ENCODE data around the gene STAMBP. TPM values are rescaled to one million over a fixed set of nuclear protein-coding genes. Genes with fewer than 3 reads are reported as not detected.

Gene STAMBP
- total RNA-seq, 2 experiments from 2014 or later: 38.9 to 42.1 TPM

GRCh38 chr2:73920577-73921545 is 92.1 kb downstream of the STAMBP start:
- no peaks in the 10 kb centered on the region for H3K36me3 Mint-ChIP-seq

DNA sequence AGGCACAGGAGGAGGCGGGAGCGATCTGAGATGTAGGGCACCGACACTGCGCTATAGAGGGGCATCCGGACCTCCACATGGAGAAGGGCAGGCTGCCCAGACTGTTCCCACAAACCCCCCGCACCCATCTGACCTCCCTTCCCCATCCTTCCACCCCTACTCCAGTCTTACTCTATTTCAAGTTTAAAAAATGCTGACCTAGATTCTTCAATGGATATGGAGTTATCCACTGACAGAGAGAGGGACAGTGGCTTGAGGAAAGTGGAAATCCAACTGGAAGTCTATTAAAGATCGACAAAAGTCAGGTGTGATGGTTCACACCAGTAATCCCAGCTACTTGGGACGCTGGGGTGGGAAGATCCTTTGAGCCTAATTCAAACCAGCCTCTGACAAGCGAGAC is 92.8 kb downstream of the STAMBP start:
- Mint-ChIP-seq H3K27me3 (no peaks in the 10 kb centered on the region), H3K27ac (no peak overlapping the region), H3K4me3 (no peak overlapping the region), H3K9me3 (no peaks in the 10 kb centered on the region), H3K4me1 (peaks cover 23% of the 10 kb centered on the region), H3K36me3 (no peaks in the 10 kb centered on the region)
- POLR2A ChIA-PET: no interaction called here
- no peak for ATAC-seq (ENCODE audit: low read depth)
- no peak for DNase-seq

More at GRCh38 chr2:73920577-73921545, 92.1 kb downstream of the STAMBP start:
- DNase-seq: peak; percentile 53
- Mint-ChIP-seq H3K27ac (no peak overlapping the region), H3K4me3 (no peak overlapping the region), H3K4me1 (peaks cover 20% of the 10 kb centered on the region), H3K27me3 (no peaks in the 10 kb centered on the region), H3K9me3 (no peaks in the 10 kb centered on the region)
- peak; percentile 43 for ATAC-seq (ENCODE audit: low read depth)
- POLR2A ChIA-PET: interaction anchor here (0.9 kb wide), 1 partner anchor 15 kb away, joined by 3 read pairs; no protein-coding TSS in a partner anchor

DNA sequence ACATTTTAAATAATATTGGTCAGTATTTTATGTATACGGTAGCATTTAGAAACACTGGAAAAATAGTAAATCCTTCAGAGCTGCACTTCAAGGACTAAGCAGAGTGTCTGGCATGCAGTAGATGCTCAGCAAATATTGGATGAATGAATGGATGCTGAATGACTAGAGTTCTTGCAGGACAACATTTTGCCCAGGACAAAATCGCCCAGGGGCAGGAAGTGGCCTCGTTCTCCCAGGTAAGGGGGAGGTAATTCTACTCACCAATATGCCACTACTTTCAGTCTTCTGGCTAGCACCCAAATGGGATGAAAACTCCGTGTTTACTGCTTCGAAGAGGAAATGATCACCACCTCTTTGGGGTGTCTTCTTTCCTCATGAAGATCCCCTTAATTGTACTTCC is 93.9 kb downstream of the STAMBP start:
- H3K4me3 Mint-ChIP-seq: peak overlapping the region; percentile 41
- no peaks in the 10 kb centered on the region for H3K36me3 Mint-ChIP-seq
- ATAC-seq (ENCODE audit: low read depth) (no peak), DNase-seq (no peak)
- H3K4me1 Mint-ChIP-seq: peaks cover 20% of the 10 kb centered on the region
- no peaks in the 10 kb centered on the region for H3K9me3 Mint-ChIP-seq
- POLR2A ChIA-PET: interaction anchor here (0.8 kb wide), 1 partner anchor 94 kb away, joined by 3 read pairs; the partner anchor contains the start of gene STAMBP
- no peak overlapping the region for H3K27ac Mint-ChIP-seq
- no peaks in the 10 kb centered on the region for H3K27me3 Mint-ChIP-seq

Other genes starting within 250 kb of the STAMBP start
- not detected for gene NAT8, start 186.5 kb upstream of the STAMBP start, total RNA-seq
- 10 to 100 TPM; 36.1 to 37.5 TPM for gene TPRKB, start 91.6 kb upstream of the STAMBP start, total RNA-seq
- 10 to 100 TPM; 28.8 to 32.2 TPM for gene DUSP11, start 48.9 kb upstream of the STAMBP start, total RNA-seq
- gene C2orf78, start 44.8 kb upstream of the STAMBP start, total RNA-seq: not detected
- gene ACTG2, start 64.0 kb downstream of the STAMBP start, total RNA-seq: under 1 TPM; 0.22 to 0.43 TPM
- 10 to 100 TPM; 71.6 to 77.7 TPM for gene DGUOK, start 97.9 kb downstream of the STAMBP start, total RNA-seq
- gene TET3, start 155.9 kb downstream of the STAMBP start, total RNA-seq: 10 to 100 TPM; 19.9 to 21.0 TPM